ENCODE data around the gene COMMD4.

Gene COMMD4

GRCh38 chr15:75357976-75358673, 22.3 kb downstream of the COMMD4 start:
- DNase-seq: no peak

- no peak for DNase-seq
Observed at GRCh38 chr15:75358771-75359536, 23.1 kb downstream of the COMMD4 start.

- no peak for DNase-seq
Observed at GRCh38 chr15:75359537-75360250, 23.8 kb downstream of the COMMD4 start.

- no peak for DNase-seq
Observed at GRCh38 chr15:75360391-75360790, 24.5 kb downstream of the COMMD4 start.

- DNase-seq: no peak
Observed at GRCh38 chr15:75360856-75361255, 25.0 kb downstream of the COMMD4 start.

GRCh38 chr15:75361361-75361988, 25.6 kb downstream of the COMMD4 start:
- no peak for DNase-seq

- DNase-seq: no peak
Observed at GRCh38 chr15:75361989-75362641, 26.3 kb downstream of the COMMD4 start.

- no peak for DNase-seq
Observed at GRCh38 chr15:75362642-75363249, 26.9 kb downstream of the COMMD4 start.

- DNase-seq: no peak
Observed at GRCh38 chr15:75363786-75364185, 27.9 kb downstream of the COMMD4 start.

- no peak for DNase-seq
Observed at GRCh38 chr15:75364881-75365280, 29.0 kb downstream of the COMMD4 start.

GRCh38 chr15:75366163-75366562, 30.3 kb downstream of the COMMD4 start:
- no peak for DNase-seq

GRCh38 chr15:75367006-75367405, 31.1 kb downstream of the COMMD4 start:
- no peak for DNase-seq

- no peak for DNase-seq
Observed at GRCh38 chr15:75367406-75367912, 31.6 kb downstream of the COMMD4 start.

GRCh38 chr15:75367913-75368688, 32.2 kb downstream of the COMMD4 start, which contains the start of gene MAN2C1:
Gene MAN2C1 (minus strand): TSS chr15:75368607. CDS start chr15:75368583, 24 bp downstream.
- peak; percentile 97 for DNase-seq

- DNase-seq: peak; percentile 27
Observed at GRCh38 chr15:75368689-75369239, 32.9 kb downstream of the COMMD4 start.

GRCh38 chr15:75369897-75370581, 34.2 kb downstream of the COMMD4 start:
- DNase-seq: no peak

GRCh38 chr15:75371486-75371885, 35.6 kb downstream of the COMMD4 start:
- DNase-seq: no peak

- DNase-seq: no peak
Observed at GRCh38 chr15:75371901-75372688, 36.2 kb downstream of the COMMD4 start.

GRCh38 chr15:75380773-75381172, 44.9 kb downstream of the COMMD4 start:
- DNase-seq: no peak

All from stimulated activated CD4-positive, alpha-beta T cell treated with anti-CD3 and anti-CD28 coated beads, Interleukin-15, amount 100 ng/mL, for 24 hours (primary cell).